GM10248 (cell line): ENCODE results near the gene PJA1.

Experiments
- CTCF ChIA-PET: fragments of 300-600 bp; sonication (Branson Sonifier 250); formaldehyde crosslinking; extraction: SDS; loops from one replicate; lab custom pipeline; 2021; ENCODE audit warnings: antibody characterized with exemption; lab: Yijun Ruan, JAX
- POLR2A ChIA-PET: fragments of 350-650 bp; sonication (Branson Sonifier 250); formaldehyde crosslinking; extraction: SDS; loops from one replicate; lab custom pipeline; 2020; ENCODE audit warnings: antibody characterized with exemption; lab: Yijun Ruan, JAX
- DNase-seq: peaks from one replicate; pipeline ENCODE4 v3.0.0; 2012; ENCODE audit errors: extremely low spot score
- TF ChIP-seq, protein P1 (sequence below): IDR thresholded peaks from 2 replicates; pipeline ENCODE4 v1.5.1; 2012; ENCODE audit warnings: mild to moderate bottlenecking, low read depth; ENCODE audit errors: extremely low read depth, missing control alignments, control extremely low read depth

PJA1 gene

GRCh38 chrX:69162361-69162865 lies 2.8 kb downstream of the PJA1 start:
- TF ChIP-seq, protein P1, sequence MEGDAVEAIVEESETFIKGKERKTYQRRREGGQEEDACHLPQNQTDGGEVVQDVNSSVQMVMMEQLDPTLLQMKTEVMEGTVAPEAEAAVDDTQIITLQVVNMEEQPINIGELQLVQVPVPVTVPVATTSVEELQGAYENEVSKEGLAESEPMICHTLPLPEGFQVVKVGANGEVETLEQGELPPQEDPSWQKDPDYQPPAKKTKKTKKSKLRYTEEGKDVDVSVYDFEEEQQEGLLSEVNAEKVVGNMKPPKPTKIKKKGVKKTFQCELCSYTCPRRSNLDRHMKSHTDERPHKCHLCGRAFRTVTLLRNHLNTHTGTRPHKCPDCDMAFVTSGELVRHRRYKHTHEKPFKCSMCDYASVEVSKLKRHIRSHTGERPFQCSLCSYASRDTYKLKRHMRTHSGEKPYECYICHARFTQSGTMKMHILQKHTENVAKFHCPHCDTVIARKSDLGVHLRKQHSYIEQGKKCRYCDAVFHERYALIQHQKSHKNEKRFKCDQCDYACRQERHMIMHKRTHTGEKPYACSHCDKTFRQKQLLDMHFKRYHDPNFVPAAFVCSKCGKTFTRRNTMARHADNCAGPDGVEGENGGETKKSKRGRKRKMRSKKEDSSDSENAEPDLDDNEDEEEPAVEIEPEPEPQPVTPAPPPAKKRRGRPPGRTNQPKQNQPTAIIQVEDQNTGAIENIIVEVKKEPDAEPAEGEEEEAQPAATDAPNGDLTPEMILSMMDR = no peak
- ChIA-PET POLR2A (no interaction called here), CTCF (interaction anchor here (0.6 kb wide), 1 partner anchor 59 kb away, joined by 3 read pairs; no protein-coding TSS in a partner anchor)
- no peak for DNase-seq

- ChIA-PET POLR2A (no interaction called here), CTCF (interaction anchor here (0.6 kb wide), 1 partner anchor 60 kb away, joined by 3 read pairs; no protein-coding TSS in a partner anchor)
- no peak for DNase-seq
- TF ChIP-seq, protein P1 = no peak
Observed at GRCh38 chrX:69161786-69162349, 3.4 kb downstream of the PJA1 start.

DNA sequence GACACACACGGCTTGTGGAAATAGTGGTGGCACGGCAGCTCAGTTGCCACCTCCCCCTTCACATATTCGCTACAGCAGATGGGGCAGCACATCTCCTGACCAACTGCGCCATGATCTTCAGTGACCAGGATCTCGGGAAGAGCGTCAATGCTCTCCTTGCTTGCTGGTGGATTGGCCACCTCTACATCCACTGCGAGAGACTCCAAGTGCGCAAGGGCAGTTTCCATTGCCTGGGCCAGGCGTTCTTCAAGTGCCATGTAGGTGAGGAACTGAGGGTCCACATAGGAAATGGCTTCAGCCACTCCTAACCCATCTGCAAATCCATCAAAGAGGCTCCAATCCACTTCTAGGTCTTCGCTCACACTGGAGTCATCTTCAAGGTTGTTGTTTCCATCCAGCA lies 3.9 kb downstream of the PJA1 start:
- ChIA-PET CTCF (no interaction called here), POLR2A (no interaction called here)
- DNase-seq = no peak
- TF ChIP-seq, protein P1 = no peak

DNA sequence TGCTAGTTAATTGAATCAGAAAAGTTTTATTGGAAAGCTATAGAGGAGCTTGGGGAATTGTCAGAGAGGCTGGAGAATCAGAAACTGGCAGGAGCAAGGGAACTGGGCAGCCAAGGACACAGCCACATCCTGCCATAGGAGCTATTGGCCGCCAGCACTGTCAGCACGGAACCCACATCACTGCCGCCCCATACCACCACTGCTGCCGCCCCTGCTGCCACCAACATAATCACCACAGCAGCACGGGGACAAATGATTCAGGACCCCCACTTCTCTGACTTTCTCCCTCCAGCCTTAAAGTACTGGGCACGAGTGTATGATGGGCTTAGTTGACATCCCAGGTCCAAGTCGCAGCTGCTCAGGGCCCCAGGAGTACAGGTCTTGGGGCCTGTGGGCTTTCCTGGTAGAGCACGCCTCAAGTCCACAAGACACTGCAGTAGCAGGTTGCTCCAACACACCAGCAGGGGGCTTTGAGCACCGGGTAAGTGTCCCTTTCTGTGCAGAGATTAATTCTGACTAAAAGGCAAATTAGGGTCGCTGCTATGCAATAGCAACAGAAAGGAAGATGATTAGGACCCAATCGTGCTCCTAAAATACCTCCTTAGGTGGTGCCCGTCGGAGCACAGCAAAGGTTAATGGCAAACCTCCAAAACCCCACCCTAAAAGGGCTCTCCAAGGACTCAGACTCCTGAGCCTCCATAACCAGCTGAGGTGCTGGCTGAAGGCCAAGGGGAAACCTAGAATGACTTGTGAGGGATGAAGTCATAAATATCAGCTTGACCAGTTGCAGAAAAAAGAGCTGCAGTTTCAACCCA lies 6.9 kb downstream of the PJA1 start:
- peak; percentile 48 for DNase-seq
- CTCF ChIA-PET = interaction anchor here (1.1 to 2.3 kb wide), 4 partner anchors 11 to 331 kb away, joined by 3 to 9 read pairs (median 6); no protein-coding TSS in a partner anchor
- TF ChIP-seq, protein P1 = peak; percentile 45
- POLR2A ChIA-PET = no interaction called here

GRCh38 chrX:69156638-69157037 lies 8.6 kb downstream of the PJA1 start:
- DNase-seq = no peak
- POLR2A ChIA-PET = interaction anchor here (0.5 kb wide), 1 partner anchor 976 kb away, joined by 3 read pairs; the partner anchor contains the start of gene IGBP1
- TF ChIP-seq, protein P1 = no peak
- CTCF ChIA-PET = interaction anchor here (0.9 to 1.1 kb wide), 3 partner anchors 24 to 329 kb away, joined by 3 to 4 read pairs (median 3); no protein-coding TSS in a partner anchor
